Upper lobe of left lung (tissue), 6 donors: Measurements from ENCODE around the gene MBNL2. TPM values are rescaled to one million over a fixed set of nuclear protein-coding genes. Genes with fewer than 3 reads are reported as not detected.

Experiments used
- ATAC-seq, 2 donors: fragments of 200-7000 bp; cut with Tn5 transposase; one replicate each; pipeline ENCODE4 v1.9.1; 2022; ENCODE audit warnings: mild to moderate bottlenecking in 2 of 2, moderate library complexity in 2 of 2; ENCODE audit not compliant: low FRiP score in 2 of 2
- DNase-seq, 2 donors: peaks; one replicate each; pipeline ENCODE4 v3.0.0-alpha.2; 2019 to 2020
- H3K27ac ChIP-seq, 4 donors: fragments of 200-600 bp; sonication (generic); one replicate each; pipeline ENCODE4 v1.5.1; 2016 to 2019
- H3K27me3 ChIP-seq, 4 donors: fragments of 200-600 bp; sonication (generic); one replicate each; pipeline ENCODE4 v1.5.1; 2017 to 2019
- H3K36me3 ChIP-seq, 4 donors: fragments of 200-600 bp; sonication (generic); one replicate each; pipeline ENCODE4 v1.5.1; 2016 to 2019
- H3K4me1 ChIP-seq, 4 donors: fragments of 200-600 bp; sonication (generic); one replicate each; pipeline ENCODE4 v1.5.1; 2018 to 2019
- H3K4me3 ChIP-seq, 4 donors: fragments of 200-600 bp; sonication (generic); one replicate each; pipeline ENCODE4 v1.5.1; 2017 to 2019; ENCODE audit warnings: mild to moderate bottlenecking in 2 of 4, moderate library complexity in 1 of 4
- H3K9me3 ChIP-seq, 4 donors: fragments of 200-600 bp; sonication (generic); one replicate each; pipeline ENCODE4 v1.5.1; 2018 to 2019
- CTCF ChIP-seq, 6 experiments: fragments of 450-650 bp in 4 of 6; fragments of 200-600 bp in 2 of 6; sonication (generic) in 2 of 6; IDR thresholded peaks; one replicate each; pipeline ENCODE4 v1.5.1; 2016 to 2019; ENCODE audit warnings: antibody characterized with exemption in 6 of 6
- EP300 ChIP-seq, 4 donors: sonication (generic); formaldehyde crosslinking; IDR thresholded peaks; one replicate each; pipeline ENCODE4 v1.5.1; 2017; ENCODE audit warnings: antibody characterized with exemption in 4 of 4, control low read depth in 2 of 4
- POLR2A ChIP-seq, 4 donors: fragments of 450-650 bp; IDR thresholded peaks; one replicate each; pipeline ENCODE4 v1.5.1; 2016 to 2017; ENCODE audit warnings: antibody characterized with exemption in 4 of 4, mild to moderate bottlenecking in 2 of 4
- POLR2AphosphoS5 ChIP-seq, 2 donors: sonication (generic); formaldehyde crosslinking; IDR thresholded peaks; one replicate each; pipeline ENCODE4 v1.5.1; 2017; ENCODE audit warnings: antibody characterized with exemption in 2 of 2
- WGBS, 2 donors: methylation state at CpG; one replicate each; pipeline ENCODE4 v1.1.5; 2017 to 2018; 5-methylcytosine and 5-hydroxymethylcytosine counted together
- total RNA-seq, 6 donors: library from RNA; depleted of rRNA in 4 of 6; stranded (reverse); fragments of >200 nt in 4 of 6; gene quantifications; one replicate each; pipeline versions ENCODE4 v1.1.0 to v1.2.1, GENCODE V29; 2016 to 2021
- donor health status: DM: no; HTN: no; CAD: no; lungs with moderate emphysema.
- donor health status: DM: no; HTN: yes; CAD: no; lungs with severe emphysema.

MBNL2 gene
- total RNA-seq, 6 donors from 2014 or later = 40.9 to 78.4 (median 51.3) TPM

DNA sequence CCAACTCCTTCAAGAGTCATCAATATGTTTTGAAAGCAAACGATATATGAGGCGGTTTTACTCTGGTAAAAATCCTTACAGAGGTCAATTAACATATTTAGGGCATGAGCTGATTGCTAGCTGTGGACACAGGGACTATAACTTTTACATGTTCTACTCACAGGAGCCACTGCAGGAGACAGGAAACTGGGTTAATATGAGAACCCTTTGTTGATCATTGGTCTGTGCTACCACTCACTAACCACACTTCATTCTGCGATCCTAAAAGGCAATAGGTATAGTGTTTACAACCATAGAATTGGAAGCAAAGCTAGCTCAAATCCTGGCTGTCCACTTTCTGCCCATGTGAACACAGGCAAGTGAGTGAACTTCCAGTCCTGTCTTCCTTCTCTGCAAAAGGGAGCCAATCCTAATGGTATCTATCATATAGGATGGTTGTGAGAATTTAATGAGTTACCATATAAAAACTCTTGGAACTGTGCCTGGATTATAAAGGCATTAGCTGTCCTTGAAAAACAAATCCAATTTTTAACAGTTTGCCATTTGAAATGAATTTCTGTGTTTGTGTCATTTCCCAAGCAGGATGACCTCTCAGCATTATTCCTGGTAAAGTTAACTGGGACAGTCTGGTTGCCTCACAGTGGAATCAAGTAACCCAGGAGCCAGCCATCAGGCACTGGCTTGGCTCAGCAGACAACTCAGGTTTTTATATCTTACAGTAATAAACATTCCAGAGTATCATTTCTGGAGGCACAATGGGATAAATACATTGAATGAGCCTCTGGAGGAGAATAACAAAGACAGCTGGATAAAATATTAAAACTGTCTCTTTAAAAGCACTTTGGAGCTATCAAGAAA, 182.0 kb downstream of the MBNL2 start:
- Histone ChIP-seq H3K4me1 (no peaks in the 10 kb centered on the region), H3K27me3 (no peaks in the 10 kb centered on the region), H3K27ac (no peak overlapping the region), H3K4me3 (no peak overlapping the region), H3K9me3 (no peaks in the 10 kb centered on the region), H3K36me3 (no peaks in the 10 kb centered on the region)
- WGBS, 2 donors = 85 to 95% methylated on average over 3 of the region's 3 CpGs
- DNase-seq (no peak), ATAC-seq (no peak)
- no peak for TF ChIP-seq POLR2AphosphoS5 (IDR thresholded peaks at IDR 0.05)
- TF ChIP-seq EP300 (IDR thresholded peaks at IDR 0.05) = no peak
- TF ChIP-seq POLR2A (IDR thresholded peaks at IDR 0.05) = no peak
- no peak for TF ChIP-seq CTCF (IDR thresholded peaks at IDR 0.05)

DNA sequence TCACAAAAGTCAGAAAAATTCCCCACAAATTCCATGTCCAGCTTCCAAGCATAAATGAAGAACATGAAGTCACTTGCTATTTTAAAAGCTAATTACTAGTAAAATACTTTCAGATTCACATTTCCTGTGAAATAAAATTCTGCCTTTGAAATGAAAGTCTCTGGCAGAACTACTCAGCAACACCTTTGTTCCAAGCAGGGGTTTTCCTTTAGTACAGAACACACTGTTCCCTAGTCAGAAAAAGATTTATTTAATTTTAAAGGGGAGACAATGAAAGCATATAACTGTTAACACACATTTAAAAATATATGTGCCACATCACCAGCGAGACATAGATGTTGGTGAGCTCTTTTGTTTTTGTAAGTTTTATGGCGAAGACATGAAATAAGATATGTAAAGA, 185.4 kb downstream of the MBNL2 start:
- DNase-seq (no peak), ATAC-seq (no peak)
- H3K4me1 ChIP-seq = no peaks in the 10 kb centered on the region
- WGBS, 2 donors = 85 to 93% methylated on average over 2 of the region's 2 CpGs
- H3K27me3 ChIP-seq = no peaks in the 10 kb centered on the region
- no peaks in the 10 kb centered on the region for H3K9me3 ChIP-seq
- H3K36me3 ChIP-seq = no peaks in the 10 kb centered on the region
- peak overlapping the region in 1 of 4 donors; percentile 16 for H3K27ac ChIP-seq
- H3K4me3 ChIP-seq = no peak overlapping the region
- no peak for TF ChIP-seq POLR2A (IDR thresholded peaks at IDR 0.05)
- TF ChIP-seq EP300 (IDR thresholded peaks at IDR 0.05) = peak in 1 of 4 donors; percentile 17

GRCh38 chr13:97408938-97409337, 186.8 kb downstream of the MBNL2 start:
- TF ChIP-seq POLR2A (IDR thresholded peaks at IDR 0.05) (no peak), CTCF (IDR thresholded peaks at IDR 0.05) (no peak), EP300 (IDR thresholded peaks at IDR 0.05) (no peak), POLR2AphosphoS5 (IDR thresholded peaks at IDR 0.05) (no peak)

GRCh38 chr13:97411984-97412383, 189.9 kb downstream of the MBNL2 start:
- Histone ChIP-seq H3K4me1 (no peaks in the 10 kb centered on the region), H3K27me3 (no peaks in the 10 kb centered on the region), H3K27ac (no peak overlapping the region), H3K9me3 (no peaks in the 10 kb centered on the region), H3K4me3 (no peak overlapping the region), H3K36me3 (no peaks in the 10 kb centered on the region)
- ATAC-seq = no peak
- no peak for TF ChIP-seq POLR2AphosphoS5 (IDR thresholded peaks at IDR 0.05)
- no peak for TF ChIP-seq EP300 (IDR thresholded peaks at IDR 0.05)
- TF ChIP-seq CTCF (IDR thresholded peaks at IDR 0.05) = no peak
- no peak for DNase-seq
- 80% methylated on average over 6 of the region's 6 CpGs for WGBS, 2 donors

More at GRCh38 chr13:97408938-97409337, 186.8 kb downstream of the MBNL2 start:
- Histone ChIP-seq H3K4me1 (no peaks in the 10 kb centered on the region), H3K9me3 (no peaks in the 10 kb centered on the region), H3K27ac (no peak overlapping the region), H3K36me3 (no peaks in the 10 kb centered on the region), H3K27me3 (no peaks in the 10 kb centered on the region), H3K4me3 (no peak overlapping the region)
- no peak for ATAC-seq
- WGBS, 2 donors = 92 to 97% methylated on average over 2 of the region's 2 CpGs
- DNase-seq = no peak

DNA sequence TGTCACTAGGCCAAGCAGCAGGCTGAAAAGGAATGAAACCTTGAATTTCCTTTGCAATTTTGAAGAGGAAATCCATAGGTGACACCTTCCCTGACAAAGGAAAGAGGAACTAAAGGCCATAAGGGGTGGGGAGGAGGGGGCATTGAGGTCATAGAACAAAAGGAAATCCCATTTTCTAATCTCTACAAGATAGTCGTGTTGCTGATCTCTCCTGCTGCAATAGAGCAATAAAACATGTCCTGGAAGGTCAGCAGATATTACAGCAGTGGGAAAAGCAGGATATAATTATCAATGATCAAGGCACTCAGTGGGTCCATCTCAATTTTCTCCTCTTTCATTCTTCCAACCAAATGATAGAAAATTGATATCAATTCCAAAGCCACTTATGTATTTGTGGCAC, 191.6 kb downstream of the MBNL2 start:
- DNase-seq (no peak), ATAC-seq (no peak)
- no peak for TF ChIP-seq POLR2A (IDR thresholded peaks at IDR 0.05)
- TF ChIP-seq EP300 (IDR thresholded peaks at IDR 0.05) = no peak
- TF ChIP-seq POLR2AphosphoS5 (IDR thresholded peaks at IDR 0.05) = no peak
- TF ChIP-seq CTCF (IDR thresholded peaks at IDR 0.05) = no peak
- H3K4me1 ChIP-seq = no peaks in the 10 kb centered on the region
- H3K36me3 ChIP-seq = no peaks in the 10 kb centered on the region
- no peak overlapping the region for H3K4me3 ChIP-seq
- no peaks in the 10 kb centered on the region for H3K27me3 ChIP-seq
- WGBS, 2 donors = 16 to 20% methylated on average over 1 of the region's 1 CpG
- no peaks in the 10 kb centered on the region for H3K9me3 ChIP-seq
- no peak overlapping the region for H3K27ac ChIP-seq
